B cell (primary cell): ENCODE measurements around the gene HOTAIR. TPM values are rescaled to one million over a fixed set of nuclear protein-coding genes. Genes with fewer than 3 reads are reported as not detected.

Experiments
- ATAC-seq: fragments of 200-7000 bp; cut with Tn5 transposase; one replicate; pipeline ENCODE4 v1.10.0; 2021; ENCODE audit warnings: low read depth, mild to moderate bottlenecking, moderate number of reproducible peaks, moderate library complexity
- CTCF ChIA-PET: fragments of 350-600 bp; sonication (Branson Sonifier 250); formaldehyde crosslinking; loops from one replicate; lab custom pipeline; 2021; ENCODE audit warnings: antibody characterized with exemption, inconsistent platforms; lab: Charles Lee
- POLR2A ChIA-PET: fragments of 350-600 bp; sonication (Branson Sonifier 250); formaldehyde crosslinking; loops from one replicate; lab custom pipeline; 2021; ENCODE audit warnings: antibody characterized with exemption; lab: Charles Lee
- DNase-seq: peaks from one replicate; pipeline ENCODE4 v3.0.0; 2013
- H2AFZ ChIP-seq: 2 replicates; pipeline ENCODE4 v1.6.1; 2012; ENCODE audit warnings: mild to moderate bottlenecking, low read depth, low read length; ENCODE audit not compliant: insufficient read depth, poor library complexity, severe bottlenecking
- H3K27ac ChIP-seq, 2 donors: 1 replicate in 1 of 2; 2 replicates in 1 of 2; pipeline ENCODE4 v1.5.1; 2012 to 2013; ENCODE audit warnings: low read length in 2 of 2, mild to moderate bottlenecking in 2 of 2, moderate library complexity in 1 of 2
- H3K27me3 ChIP-seq, 4 experiments: fragments of 200-600 bp in 1 of 4; sonication (generic) in 1 of 4; replicated peaks in 1 of 4; 1 replicate in 2 of 4; 2 replicates in 2 of 4; pipeline versions ENCODE4 v1.6.1 to v1.7.0; 2013 to 2016; ENCODE audit warnings: low read length in 3 of 4, mild to moderate bottlenecking in 2 of 4, mixed read lengths in 1 of 4, moderate library complexity in 1 of 4; ENCODE audit not compliant: insufficient read depth in 4 of 4, control insufficient read depth in 3 of 4; ENCODE audit errors: control extremely low read depth in 1 of 4
- H3K36me3 ChIP-seq, 2 experiments: replicated peaks in 1 of 2; 1 replicate in 1 of 2; 2 replicates in 1 of 2; pipeline versions ENCODE4 v1.6.1 to v1.7.1; 2013; ENCODE audit warnings: low read length in 1 of 2; ENCODE audit not compliant: insufficient read depth in 2 of 2, control insufficient read depth in 1 of 2; ENCODE audit errors: control extremely low read depth in 1 of 2, extremely low read depth in 1 of 2
- H3K4me1 ChIP-seq, 2 donors: fragments of 200-600 bp in 1 of 2; sonication (generic) in 1 of 2; 1 replicate in 1 of 2; 2 replicates in 1 of 2; pipeline versions ENCODE4 v1.5.1 to v1.6.1; 2013 to 2017; ENCODE audit warnings: low read length in 2 of 2; ENCODE audit not compliant: control insufficient read depth in 2 of 2, insufficient read depth in 2 of 2
- H3K4me2 ChIP-seq: replicated peaks from 2 replicates; pipeline ENCODE3; 2012; ENCODE audit warnings: mild to moderate bottlenecking, low read depth, low read length; ENCODE audit not compliant: poor library complexity, severe bottlenecking
- H3K4me3 ChIP-seq, 5 experiments: fragments of 200-600 bp in 1 of 5; sonication (generic) in 1 of 5; 1 replicate in 3 of 5; 2 replicates in 2 of 5; pipeline versions ENCODE4 v1.5.1 to v1.7.0; 2011 to 2016; ENCODE audit warnings: low read length in 4 of 5, mild to moderate bottlenecking in 4 of 5, low read depth in 2 of 5, control low read depth in 1 of 5, moderate library complexity in 1 of 5; ENCODE audit not compliant: insufficient read depth in 1 of 5; ENCODE audit errors: control extremely low read depth in 1 of 5, extremely low read depth in 1 of 5
- H3K79me2 ChIP-seq: fragments of 200-600 bp; sonication (generic); one replicate; pipeline ENCODE4 v1.6.0; 2016; ENCODE audit warnings: low read length; ENCODE audit not compliant: control insufficient read depth, insufficient read depth
- H3K9ac ChIP-seq: fragments of 200-600 bp; sonication (generic); 2 replicates; pipeline ENCODE4 v1.6.1; 2017; ENCODE audit warnings: mild to moderate bottlenecking, low read length, moderate library complexity
- H3K9me3 ChIP-seq, 3 donors: one replicate each; pipeline versions ENCODE4 v1.6.1 to v1.7.1; 2013; ENCODE audit warnings: low read length in 2 of 3; ENCODE audit not compliant: control insufficient read depth in 2 of 3, insufficient read depth in 1 of 3; ENCODE audit errors: control extremely low read depth in 1 of 3
- H4K20me1 ChIP-seq: 2 replicates; pipeline ENCODE4 v1.6.0; 2012; ENCODE audit warnings: mild to moderate bottlenecking, low read length; ENCODE audit not compliant: insufficient read depth, control insufficient read depth, poor library complexity, severe bottlenecking
- H3K27ac Mint-ChIP-seq: one replicate; pipeline ENCODE4 v1.8.0; 2021; ENCODE audit warnings: mixed read lengths
- H3K27me3 Mint-ChIP-seq: one replicate; pipeline ENCODE4 v1.8.0; 2021; ENCODE audit warnings: mixed read lengths
- H3K4me1 Mint-ChIP-seq: one replicate; pipeline ENCODE4 v1.8.0; 2021; ENCODE audit warnings: mixed read lengths
- H3K4me3 Mint-ChIP-seq: one replicate; pipeline ENCODE4 v1.8.0; 2021; ENCODE audit warnings: mixed read lengths
- H3K9me3 Mint-ChIP-seq: one replicate; pipeline ENCODE4 v1.8.0; 2022; ENCODE audit warnings: mixed read lengths; ENCODE audit not compliant: insufficient read depth
- EZH2 ChIP-seq: IDR thresholded peaks from 2 replicates; pipeline ENCODE4 v1.6.1; 2012; ENCODE audit warnings: borderline replicate concordance, low read depth, mild to moderate bottlenecking, moderate library complexity, low read length; ENCODE audit not compliant: insufficient read depth, poor library complexity, severe bottlenecking
- WGBS: methylation state at CpG from one replicate; pipeline ENCODE4 v1.1.5; 2013; ENCODE audit warnings: missing lambda C conversion rate; ENCODE audit not compliant: insufficient coverage; 5-methylcytosine and 5-hydroxymethylcytosine counted together
- intact Hi-C: fragments of 100-400 bp; cut with micrococcal nuclease; formaldehyde crosslinking; loops from one replicate; pipeline ENCODE4 v1.10.0; 2022
- polyA plus RNA-seq: library from polyadenylated mRNA; depleted of rRNA; stranded (reverse); fragments of >200 nt; gene quantifications from 2 replicates; pipeline ENCODE4 v1.2.3, GENCODE V29; 2012
- total RNA-seq, 2 donors: library from RNA; stranded (reverse); fragments of 120-200 nt in 1 of 2; gene quantifications; 1 replicate in 1 of 2; 2 replicates in 1 of 2; pipeline versions ENCODE4 v1.2.3 to v1.2.4, GENCODE V29; 2013 to 2022
- TF ChIP-seq, protein P1 (sequence below): fragments of 200-600 bp; IDR thresholded peaks from one replicate; pipeline ENCODE4 v1.8.0; 2022; ENCODE audit warnings: antibody characterized with exemption, mild to moderate bottlenecking

The HOTAIR gene
- total and polyA plus RNA-seq, 2 donors (not counting 1 experiment from before 2014, with no cell fraction given), result not detected

DNA sequence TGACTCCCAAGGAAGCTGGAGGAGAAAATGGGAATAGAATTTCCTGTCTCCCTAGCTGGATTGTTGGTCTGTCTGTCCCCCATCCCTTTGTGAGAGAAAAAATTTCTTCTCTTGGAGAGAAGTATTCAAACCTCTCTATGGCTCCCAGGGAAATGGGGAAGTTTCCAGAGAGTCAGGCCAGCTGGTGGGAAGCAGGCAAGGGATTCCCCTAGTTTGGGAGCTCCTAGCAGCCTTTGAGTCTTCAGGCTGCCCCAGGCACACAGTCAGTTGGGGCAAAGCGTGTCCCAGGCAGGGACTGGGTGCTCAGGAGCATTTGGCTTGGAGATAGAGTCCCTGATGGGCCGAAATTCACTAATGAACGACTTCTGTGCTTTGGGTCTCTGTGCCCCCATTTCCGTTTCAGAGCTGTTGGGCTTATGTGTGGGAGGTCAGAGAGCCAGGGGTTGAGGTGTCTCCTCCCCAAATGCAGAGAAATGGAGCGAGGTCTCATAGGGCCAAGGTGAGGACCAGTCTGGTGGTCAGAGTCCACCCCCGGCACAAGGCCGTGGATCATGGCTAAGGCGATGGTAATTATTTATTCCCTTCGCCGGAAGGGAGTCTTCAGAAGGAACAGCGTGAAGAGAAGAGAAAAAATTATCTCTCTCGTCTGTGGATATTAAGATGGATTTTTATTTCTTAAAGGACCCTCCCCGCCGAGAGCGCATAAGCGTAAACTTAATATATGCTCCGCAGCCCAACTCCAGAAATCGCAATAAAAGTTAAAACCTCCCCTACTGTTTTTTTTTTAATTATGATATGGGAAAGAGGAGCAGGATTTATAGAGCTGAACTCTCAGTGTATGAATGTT is 18.6 kb upstream of the HOTAIR start:
- Histone ChIP-seq H3K79me2 (no peaks in the 10 kb centered on the region), H3K36me3 (no peaks in the 10 kb centered on the region), H3K4me2 (no peak overlapping the region), H3K9ac (no peak overlapping the region), H3K9me3 (peaks cover 0 to 68% (median 0%) of the 10 kb centered on the region in 3 donors), H2AFZ (no peak overlapping the region), H3K27me3 (peaks cover 0 to 99% (median 89%) of the 10 kb centered on the region in 4 experiments), H3K4me3 (no peak overlapping the region), H3K4me1 (peaks cover 36 to 67% of the 10 kb centered on the region in 2 donors), H4K20me1 (no peaks in the 10 kb centered on the region), H3K27ac (no peak overlapping the region)
- ChIA-PET POLR2A (no interaction called here), CTCF (interaction anchor here (0.9 kb wide), 1 partner anchor 197 kb away, joined by 3 read pairs; no protein-coding TSS in a partner anchor)
- WGBS, result 39% methylated on average over 7 of the region's 18 CpGs
- Mint-ChIP-seq H3K27ac (no peak overlapping the region), H3K9me3 (no peaks in the 10 kb centered on the region), H3K27me3 (peaks cover 92% of the 10 kb centered on the region), H3K4me1 (peaks cover 45% of the 10 kb centered on the region), H3K4me3 (peak overlapping the region; percentile 50)
- intact Hi-C loops, result no loop called here
- DNase-seq (no peak), ATAC-seq (no peak)
- TF ChIP-seq, protein P1, sequence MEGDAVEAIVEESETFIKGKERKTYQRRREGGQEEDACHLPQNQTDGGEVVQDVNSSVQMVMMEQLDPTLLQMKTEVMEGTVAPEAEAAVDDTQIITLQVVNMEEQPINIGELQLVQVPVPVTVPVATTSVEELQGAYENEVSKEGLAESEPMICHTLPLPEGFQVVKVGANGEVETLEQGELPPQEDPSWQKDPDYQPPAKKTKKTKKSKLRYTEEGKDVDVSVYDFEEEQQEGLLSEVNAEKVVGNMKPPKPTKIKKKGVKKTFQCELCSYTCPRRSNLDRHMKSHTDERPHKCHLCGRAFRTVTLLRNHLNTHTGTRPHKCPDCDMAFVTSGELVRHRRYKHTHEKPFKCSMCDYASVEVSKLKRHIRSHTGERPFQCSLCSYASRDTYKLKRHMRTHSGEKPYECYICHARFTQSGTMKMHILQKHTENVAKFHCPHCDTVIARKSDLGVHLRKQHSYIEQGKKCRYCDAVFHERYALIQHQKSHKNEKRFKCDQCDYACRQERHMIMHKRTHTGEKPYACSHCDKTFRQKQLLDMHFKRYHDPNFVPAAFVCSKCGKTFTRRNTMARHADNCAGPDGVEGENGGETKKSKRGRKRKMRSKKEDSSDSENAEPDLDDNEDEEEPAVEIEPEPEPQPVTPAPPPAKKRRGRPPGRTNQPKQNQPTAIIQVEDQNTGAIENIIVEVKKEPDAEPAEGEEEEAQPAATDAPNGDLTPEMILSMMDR, result no peak
- no peak for TF ChIP-seq EZH2

DNA sequence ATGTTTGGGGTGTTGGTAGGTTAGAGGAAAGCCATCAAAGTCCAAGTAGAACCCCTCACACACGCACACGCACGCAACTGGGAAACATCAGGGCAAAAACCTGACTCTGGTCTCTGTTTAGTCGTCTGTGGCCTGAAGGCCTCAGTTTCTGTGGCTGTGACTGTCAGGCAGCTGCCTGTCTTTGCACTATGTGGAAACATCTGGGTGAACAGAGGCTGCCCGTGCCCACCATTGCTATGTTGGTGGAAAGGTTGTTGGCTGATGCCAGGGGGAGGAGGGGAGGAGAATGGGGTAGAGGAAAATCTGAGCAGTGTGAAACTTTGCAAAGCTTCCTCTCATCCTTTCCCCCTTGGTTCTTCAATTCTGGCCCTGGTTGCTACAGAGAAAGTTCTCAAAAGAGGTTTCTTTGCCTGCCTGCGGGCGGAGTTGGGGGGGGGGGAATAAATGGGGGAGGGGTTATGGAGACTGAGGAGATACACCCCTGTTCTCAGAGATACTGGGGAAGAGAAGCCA is 17.7 kb upstream of the HOTAIR start:
- ChIA-PET POLR2A (interaction anchor here (0.6 kb wide), 1 partner anchor 15 kb away, joined by 12 read pairs; no protein-coding TSS in a partner anchor), CTCF (interaction anchor here (1.0 to 2.8 kb wide), 4 partner anchors 14 to 215 kb away, joined by 3 to 11 read pairs (median 6); no protein-coding TSS in a partner anchor)
- Mint-ChIP-seq H3K27me3 (peaks cover 92% of the 10 kb centered on the region), H3K9me3 (no peaks in the 10 kb centered on the region), H3K4me1 (peaks cover 41% of the 10 kb centered on the region), H3K4me3 (no peak overlapping the region), H3K27ac (no peak overlapping the region)
- Histone ChIP-seq H3K36me3 (no peaks in the 10 kb centered on the region), H2AFZ (no peak overlapping the region), H3K27ac (no peak overlapping the region), H4K20me1 (no peaks in the 10 kb centered on the region), H3K9me3 (peaks cover 0 to 60% (median 0%) of the 10 kb centered on the region in 3 donors), H3K9ac (no peak overlapping the region), H3K4me3 (no peak overlapping the region), H3K4me2 (no peak overlapping the region), H3K27me3 (peaks cover 0 to 99% (median 89%) of the 10 kb centered on the region in 4 experiments), H3K4me1 (peaks cover 36 to 59% of the 10 kb centered on the region in 2 donors), H3K79me2 (no peaks in the 10 kb centered on the region)
- DNase-seq (no peak), ATAC-seq (no peak)
- intact Hi-C loops, result no loop called here
- TF ChIP-seq, protein P1, result no peak
- TF ChIP-seq EZH2, result no peak
- 46% methylated on average over 5 of the region's 7 CpGs for WGBS
